SW480 (cell line): ENCODE measurements around the gene CTXND1.
A peak's percentile ranks its signal among the peaks of the same experiment; 100 is the strongest.

Experiments
- DNase-seq: peaks from one replicate; pipeline ENCODE4 v3.0.0-alpha.2; 2016; ENCODE audit warnings: low spot score

CTXND1 gene

DNA sequence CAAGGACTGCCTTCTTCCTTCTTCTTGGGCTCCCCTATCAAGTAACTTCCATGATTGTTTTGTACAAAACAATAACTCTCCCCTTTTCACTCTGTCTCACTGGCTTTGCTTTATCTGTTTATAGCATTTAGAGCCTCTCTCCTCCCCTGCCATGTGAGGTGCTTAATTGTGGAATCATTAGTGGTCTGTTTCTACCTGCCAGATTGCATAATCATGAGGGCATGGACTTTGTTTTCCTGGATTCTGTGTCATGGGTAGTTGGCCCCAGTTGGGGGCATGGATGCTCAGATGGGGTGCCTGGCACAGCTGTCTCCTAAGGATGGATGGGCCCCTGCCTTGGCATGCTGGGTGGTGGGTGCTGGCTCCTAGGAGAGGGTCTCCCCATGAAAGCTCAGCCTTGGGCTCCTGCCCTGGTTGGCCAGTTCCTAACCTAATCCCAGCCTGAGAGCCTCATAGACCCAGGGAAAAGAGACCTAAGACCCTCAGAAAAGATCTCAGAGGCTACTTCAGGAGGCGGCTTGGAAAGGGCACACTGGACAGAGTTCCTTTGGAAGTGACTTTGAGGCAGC lies 8.0 kb upstream of the CTXND1 start:
- DNase-seq, result no peak

DNA sequence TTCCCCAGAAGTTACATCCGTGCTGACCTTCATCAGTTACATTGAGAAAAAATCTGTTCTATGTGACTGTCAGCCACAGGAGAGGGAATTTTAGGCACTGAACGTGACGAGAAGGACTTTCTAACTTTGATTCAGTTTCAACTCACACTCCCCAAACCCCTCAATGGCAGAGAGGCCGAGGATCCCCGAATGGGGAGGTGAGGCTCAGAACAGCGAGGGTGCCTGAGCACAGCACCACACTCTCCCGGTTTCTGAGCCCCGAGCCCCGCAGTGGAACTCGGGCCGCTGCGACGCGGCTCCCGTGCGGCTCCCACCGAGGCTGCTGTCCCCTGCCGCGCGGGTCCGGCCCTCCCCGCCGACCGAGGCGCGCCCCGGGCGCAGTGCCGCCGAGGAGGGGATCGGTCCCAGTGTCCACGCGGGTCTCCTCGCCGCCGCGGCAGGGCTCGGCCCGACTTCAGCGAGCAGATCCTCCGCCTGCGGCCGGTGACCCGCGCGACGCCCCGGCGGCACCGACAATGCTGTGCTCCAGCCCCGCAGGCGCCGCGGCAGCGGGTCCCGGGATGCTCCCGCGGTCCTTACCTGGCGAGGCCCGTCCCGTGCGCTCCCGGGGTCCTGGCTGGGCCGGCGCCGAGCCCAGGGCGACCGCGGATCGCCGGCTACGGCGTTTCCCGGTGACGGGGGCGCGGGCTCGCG lies 439 bp downstream of the CTXND1 start:
- no peak for DNase-seq

GRCh38 chr15:80250614-80251427 lies 1.2 kb downstream of the CTXND1 start:
- no peak for DNase-seq

DNA sequence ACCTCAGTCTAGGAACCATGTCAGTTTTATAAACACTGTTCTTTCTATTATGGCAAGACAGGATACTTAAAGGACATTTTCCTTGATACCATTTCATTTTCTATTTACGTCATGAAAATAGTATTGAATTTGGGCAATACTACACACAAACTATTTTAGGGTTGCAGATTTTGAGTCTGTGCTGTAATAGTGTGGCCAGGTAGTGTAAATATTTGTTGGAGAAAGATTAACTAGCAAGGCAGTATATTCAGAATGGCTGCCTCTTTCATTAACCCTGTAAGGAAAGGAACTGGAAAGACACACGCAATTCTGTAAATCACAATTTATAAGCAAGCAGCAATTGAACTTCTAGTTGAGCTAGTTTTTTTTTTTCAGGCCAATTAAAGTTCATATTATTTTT lies 2.0 kb downstream of the CTXND1 start:
- no peak for DNase-seq

DNA sequence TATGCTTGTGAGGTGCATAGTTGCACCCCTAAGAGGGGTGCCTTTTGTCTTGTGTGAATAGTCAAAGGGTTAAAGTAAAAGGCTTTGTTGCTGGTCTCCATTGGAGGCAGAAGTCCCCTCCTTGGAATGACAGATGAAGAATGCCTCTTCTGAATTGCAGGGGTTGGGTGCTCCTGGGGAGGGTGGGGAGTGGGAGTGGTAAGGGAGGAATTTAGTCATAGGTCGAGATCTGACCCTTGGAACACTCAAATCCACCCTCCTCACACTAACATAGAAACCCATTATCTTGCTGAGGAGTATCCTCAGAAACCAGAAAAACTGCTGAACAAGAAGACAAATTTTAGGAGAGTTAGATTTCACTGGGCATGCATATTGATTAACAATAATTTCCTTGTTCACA lies 4.7 kb downstream of the CTXND1 start:
- no peak for DNase-seq

GRCh38 chr15:80246425-80246894 lies 5.6 kb downstream of the CTXND1 start:
- no peak for DNase-seq

- DNase-seq, result no peak
Measured at GRCh38 chr15:80242802-80243201, 9.2 kb downstream of the CTXND1 start.

DNA sequence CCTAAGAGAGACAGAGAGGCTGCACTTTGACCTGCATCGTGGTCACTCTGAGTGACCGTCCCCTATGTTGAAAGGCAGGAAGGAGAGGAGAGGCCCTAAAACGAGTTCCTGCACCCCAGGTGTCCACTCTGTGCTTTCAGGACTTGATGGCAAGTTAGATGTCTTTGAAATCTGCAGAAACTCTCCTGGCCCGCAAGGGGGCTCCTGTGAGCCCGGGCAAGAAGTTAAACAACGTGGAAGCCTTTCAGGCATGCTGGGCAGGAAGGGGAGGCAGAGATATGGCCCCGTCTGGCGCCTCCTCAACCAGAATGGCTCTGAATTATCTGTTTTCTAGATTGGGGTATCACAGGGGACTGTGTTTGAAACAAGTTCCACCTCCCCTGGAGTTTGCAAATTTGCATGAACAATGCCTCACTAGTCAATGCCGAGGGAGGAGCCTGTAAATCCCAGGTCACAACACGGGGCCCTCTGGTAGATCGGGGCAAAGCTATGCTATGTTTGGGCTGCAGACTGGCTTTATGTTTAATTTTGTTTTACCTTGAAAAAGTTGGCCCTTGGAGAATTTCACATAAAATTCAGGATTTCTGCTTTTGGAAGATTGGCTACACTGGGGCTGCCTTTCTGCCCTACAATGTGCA lies 9.8 kb downstream of the CTXND1 start:
- DNase-seq, result peak; percentile 30

DNA sequence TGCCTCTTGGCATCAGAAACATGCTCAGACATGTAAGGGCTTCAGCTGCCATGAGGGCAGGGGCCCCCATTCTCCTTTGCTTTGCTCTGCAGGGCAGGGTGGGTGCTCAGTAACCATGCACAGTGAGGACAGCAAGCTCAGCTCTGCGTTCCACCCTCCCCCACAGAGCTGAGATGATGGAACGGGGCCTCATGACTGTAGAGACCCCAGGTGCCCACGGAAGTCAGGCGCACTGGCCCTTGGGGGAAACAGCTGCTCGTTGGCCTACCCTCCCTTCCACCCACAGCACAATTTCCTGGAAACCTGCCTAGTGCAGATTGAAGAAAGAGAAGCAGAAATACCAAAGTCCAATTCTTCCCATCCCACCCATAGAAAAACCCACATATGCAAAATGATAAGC lies 10.5 kb downstream of the CTXND1 start:
- DNase-seq, result no peak

DNA sequence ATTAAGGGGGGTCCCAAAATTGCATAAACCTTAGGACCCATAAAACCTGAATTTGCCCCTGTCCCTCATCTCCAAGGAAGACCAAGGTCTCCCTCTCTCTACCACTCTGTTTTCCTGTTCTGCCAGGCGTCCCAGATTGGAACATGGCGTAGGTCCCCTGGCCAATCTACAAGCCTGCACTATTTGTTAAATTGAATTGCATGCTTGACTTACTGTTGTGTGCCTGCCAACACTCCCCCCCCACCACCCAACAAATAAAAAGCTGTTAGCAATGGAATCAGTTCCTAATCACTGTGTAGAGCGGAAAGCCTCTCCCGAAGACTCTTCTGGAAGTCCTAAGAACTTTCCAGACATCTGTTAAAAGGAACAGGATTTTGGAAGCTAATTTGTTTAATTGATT lies 11.7 kb downstream of the CTXND1 start:
- no peak for DNase-seq

DNA sequence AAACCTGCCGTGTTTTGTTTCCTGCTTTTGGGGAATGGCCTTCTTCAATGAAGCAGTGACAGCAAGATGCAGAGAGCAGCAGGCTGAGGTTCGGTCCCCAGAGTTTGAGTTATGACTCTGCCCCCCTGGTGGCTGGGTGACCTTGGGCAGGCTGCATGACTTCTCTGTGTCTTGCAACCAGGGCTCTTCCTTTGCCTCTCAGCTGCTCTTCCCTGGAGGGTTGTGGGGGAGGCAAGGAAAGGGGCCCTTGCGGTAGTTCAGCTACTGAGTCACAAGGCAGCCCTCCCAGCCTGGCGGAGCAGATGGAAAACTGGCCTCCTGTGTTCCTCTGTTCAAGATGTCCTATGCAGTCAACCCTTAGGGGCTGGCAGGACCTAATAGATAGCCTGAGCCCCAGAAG lies 17.1 kb downstream of the CTXND1 start:
- DNase-seq, result peak; percentile 16

DNA sequence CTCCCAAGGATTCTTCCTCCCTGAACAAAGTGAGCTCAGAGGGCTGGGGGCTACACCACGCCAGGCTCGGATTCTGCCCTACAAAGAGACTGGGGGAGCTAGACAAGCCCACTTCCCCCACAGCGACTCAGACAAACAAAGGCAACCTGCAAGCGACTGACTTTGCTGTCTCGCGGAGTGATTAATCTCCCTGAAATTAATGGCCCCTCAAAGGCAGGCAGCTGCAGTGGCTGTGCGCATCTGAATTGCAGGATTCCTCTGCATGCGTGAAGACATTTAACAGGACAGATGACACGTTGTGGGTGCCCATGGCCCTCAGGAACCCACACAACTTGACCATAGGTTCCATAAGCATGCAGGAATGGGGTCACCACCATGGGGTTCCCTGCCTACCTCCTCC lies 18.4 kb downstream of the CTXND1 start:
- no peak for DNase-seq

DNA sequence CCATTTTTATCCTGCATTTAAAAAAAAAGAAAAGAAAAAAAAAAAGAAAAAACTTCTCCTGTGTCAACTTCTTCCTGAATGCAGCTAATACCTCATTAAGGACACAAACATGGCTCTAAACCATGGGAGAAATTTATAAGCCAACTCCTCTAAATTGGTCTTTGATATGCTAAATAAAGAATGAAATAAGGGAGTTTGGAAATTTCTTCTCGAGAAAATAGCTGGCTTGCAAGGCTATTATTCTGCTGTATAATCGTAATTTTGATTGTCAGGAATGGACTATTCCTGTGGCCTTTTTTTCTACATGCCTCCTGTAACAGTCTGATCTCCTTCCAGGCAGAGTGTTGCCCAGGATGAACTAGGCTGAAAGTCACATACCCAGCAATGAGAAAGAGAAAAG lies 20.6 kb downstream of the CTXND1 start:
- DNase-seq, result no peak

DNA sequence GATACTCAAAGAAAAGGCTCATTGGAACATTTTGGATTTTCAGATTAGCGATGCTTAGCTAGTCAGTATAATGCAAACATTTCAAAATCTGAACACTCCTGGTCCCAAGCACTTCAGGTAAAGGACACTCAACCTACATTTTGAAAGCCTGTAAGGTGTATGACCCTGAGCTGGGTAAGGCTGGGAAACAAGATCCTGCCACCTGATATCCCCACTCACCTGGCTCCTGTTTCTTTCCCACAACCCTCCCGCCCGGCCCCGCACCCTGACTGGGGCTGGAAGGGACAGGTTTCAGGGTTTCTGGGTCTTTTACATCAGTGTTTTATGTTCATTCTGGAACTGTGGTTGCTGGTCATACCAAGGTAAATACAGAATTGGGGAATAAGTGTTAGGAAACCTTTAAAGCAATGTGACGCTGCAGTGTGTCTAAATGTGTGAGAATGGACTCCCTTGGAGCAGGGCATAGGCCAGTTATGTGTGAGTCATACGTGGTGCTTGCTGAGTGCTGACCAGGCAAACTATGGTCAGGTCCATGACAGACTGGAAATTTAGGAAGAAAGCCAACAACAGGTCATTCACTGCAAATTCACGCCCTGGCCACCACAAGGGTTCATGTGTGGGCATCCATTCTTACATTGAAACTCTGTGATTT lies 22.9 kb downstream of the CTXND1 start:
- DNase-seq, result no peak

DNA sequence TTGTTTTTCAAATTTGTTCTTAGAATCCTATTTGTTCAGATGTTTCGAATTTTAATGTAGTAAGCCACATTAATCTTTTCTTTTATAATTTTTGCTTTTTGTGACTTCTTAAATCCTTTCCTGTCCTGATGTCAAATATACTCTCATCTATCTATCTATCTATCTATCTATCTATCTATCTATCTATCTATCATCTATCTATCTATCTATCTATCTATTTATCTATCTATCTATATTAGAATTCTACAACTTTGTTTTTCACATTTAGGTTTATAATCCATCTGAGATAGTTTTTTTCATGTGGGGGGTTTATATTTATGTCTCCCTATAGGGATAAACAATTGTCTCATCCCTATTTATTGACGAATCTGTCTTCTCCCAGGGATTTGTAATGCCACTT lies 32.1 kb downstream of the CTXND1 start:
- no peak for DNase-seq

DNA sequence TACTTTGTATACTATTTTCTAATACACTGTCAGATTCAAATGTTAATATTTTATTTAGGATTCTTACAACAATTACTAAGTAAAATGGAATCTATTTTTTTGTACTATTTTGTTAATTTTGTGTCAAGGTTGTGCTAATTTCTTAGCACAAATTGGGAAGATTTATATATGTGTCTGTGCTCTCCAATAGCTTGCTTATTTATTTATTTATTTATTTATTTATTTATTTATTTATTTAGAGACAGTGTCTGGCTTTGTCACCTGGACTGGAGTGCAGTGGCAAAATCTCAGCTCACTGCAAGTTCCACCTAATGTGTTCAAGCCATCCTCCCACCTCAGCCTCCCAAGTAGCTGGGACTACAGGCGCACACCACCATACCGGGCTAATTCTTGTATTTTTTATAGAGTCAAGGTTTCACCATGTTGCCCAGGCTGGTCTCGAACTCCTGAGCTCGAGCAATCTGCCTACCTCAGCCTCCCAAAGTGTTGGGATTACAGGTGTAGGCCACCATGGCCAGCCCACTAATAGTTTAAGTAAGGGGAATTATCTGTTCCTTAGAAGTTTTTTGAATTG lies 34.6 kb downstream of the CTXND1 start:
- no peak for DNase-seq

DNA sequence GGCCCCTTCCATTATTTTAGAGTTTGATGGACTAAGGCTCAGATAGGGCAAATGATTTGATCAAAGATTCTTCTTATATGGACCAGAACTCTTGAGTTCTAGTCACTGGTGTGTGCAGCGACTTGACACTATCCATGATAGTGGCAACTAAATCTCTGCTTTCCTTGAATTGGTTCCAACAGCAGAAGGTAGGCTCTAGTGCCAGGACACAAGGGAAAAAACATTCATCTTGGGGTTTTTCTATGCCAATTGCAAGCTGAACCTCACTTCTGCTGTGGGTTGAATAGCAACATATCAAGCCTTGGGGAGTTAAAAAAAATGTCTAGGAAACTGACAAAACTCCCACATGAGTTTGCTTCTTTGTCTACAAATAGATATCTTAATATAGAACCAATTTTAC lies 35.1 kb downstream of the CTXND1 start:
- no peak for DNase-seq

DNA sequence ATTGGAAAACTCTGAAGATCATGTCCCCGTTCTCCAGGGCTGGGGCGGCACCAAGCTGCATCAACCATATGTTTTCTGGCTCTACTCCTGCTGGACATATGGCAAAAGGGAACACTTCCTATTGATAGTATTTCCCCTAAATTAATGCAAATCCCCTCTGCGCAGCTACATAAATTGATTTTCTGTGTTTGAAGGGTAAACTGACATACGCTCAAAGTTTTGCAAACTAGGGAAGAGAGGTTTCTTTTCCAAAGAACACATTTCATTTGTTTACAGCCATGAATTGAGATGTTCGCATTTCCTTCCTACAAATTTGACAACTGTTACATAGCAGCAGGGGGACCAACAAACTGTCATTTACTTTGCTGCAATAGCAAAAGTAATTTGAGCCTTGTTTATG lies 35.9 kb downstream of the CTXND1 start:
- no peak for DNase-seq

DNA sequence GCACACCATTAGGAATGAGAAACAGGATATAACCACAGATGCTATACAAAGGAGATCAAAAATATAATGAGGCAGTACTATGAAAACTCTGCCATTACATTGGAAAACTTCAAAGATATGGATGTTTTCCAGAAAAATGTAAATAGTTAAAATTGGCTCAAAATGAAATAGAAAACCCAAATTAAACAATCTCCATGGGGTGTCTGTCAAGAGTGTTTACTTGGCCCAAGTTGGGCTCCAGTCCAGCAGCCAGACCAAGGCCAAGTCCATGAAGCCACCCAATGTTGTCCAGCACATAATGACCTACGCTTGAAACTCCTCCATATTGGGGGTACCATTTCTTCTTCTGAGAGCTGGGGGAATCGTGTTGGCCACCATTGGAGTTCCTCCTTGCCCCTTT lies 37.1 kb downstream of the CTXND1 start:
- DNase-seq, result no peak

GRCh38 chr15:80211976-80212375 lies 40.0 kb downstream of the CTXND1 start:
- no peak for DNase-seq

GRCh38 chr15:80210611-80211573 lies 41.1 kb downstream of the CTXND1 start:
- DNase-seq, result no peak
